H1 (cell line): ENCODE data around the gene RBM8A. TPM values are rescaled to one million over a fixed set of nuclear protein-coding genes. Genes with fewer than 3 reads are reported as not detected.

Experiments used
- CTCF ChIA-PET: fragments of 300-600 bp; sonication (Branson Sonifier 250); formaldehyde crosslinking; loops from one replicate; lab custom pipeline; 2021; ENCODE audit not compliant: partially characterized antibody; lab: Charles Lee
- POLR2A ChIA-PET: fragments of 300-600 bp; sonication (Branson Sonifier 250); formaldehyde crosslinking; loops from one replicate; lab custom pipeline; 2021; ENCODE audit warnings: inconsistent platforms; ENCODE audit not compliant: partially characterized antibody; lab: Charles Lee
- DNase-seq, 2 experiments: peaks; one replicate each; pipeline versions ENCODE4 v3.0.0 to v3.0.0-alpha.2; 2010 to 2022; ENCODE audit warnings: low spot score in 2 of 2, low read depth in 1 of 2, mixed read lengths in 1 of 2
- FAIRE-seq: peaks from 2 replicates; lab custom pipeline; 2011; peaks lifted over from hg19 to GRCh38; lab: Jason Lieb, UNC
- H2AFZ ChIP-seq: 2 replicates; pipeline ENCODE4 v1.8.1; 2012; ENCODE audit warnings: low read length, inconsistent platforms
- H2AK5ac ChIP-seq: 2 replicates; pipeline ENCODE4 v1.6.1; 2013; ENCODE audit warnings: low read depth, low read length
- H2BK120ac ChIP-seq: replicated peaks from 2 replicates; pipeline ENCODE3; 2013; ENCODE audit warnings: low read depth, low read length, inconsistent platforms
- H2BK12ac ChIP-seq: 2 replicates; pipeline ENCODE4 v1.6.1; 2013; ENCODE audit warnings: low read depth, low read length
- H2BK15ac ChIP-seq: 2 replicates; pipeline ENCODE4 v1.6.1; 2013; ENCODE audit warnings: low read length
- H2BK20ac ChIP-seq: 2 replicates; pipeline ENCODE4 v1.6.1; 2013; ENCODE audit warnings: low read length
- H2BK5ac ChIP-seq: 2 replicates; pipeline ENCODE4 v1.6.1; 2013; ENCODE audit warnings: low read depth, low read length
- H3K14ac ChIP-seq: 2 replicates; pipeline ENCODE4 v1.6.1; 2013; ENCODE audit warnings: inconsistent platforms; ENCODE audit not compliant: insufficient read length
- H3K18ac ChIP-seq: 2 replicates; pipeline ENCODE4 v1.6.1; 2013; ENCODE audit warnings: low read length; ENCODE audit errors: extremely low read depth
- H3K23ac ChIP-seq: 2 replicates; pipeline ENCODE4 v1.6.1; 2013; ENCODE audit warnings: inconsistent platforms; ENCODE audit not compliant: insufficient read length
- H3K23me2 ChIP-seq: 2 replicates; pipeline ENCODE4 v1.6.1; 2013; ENCODE audit warnings: low read depth, low read length
- H3K27ac ChIP-seq: 2 replicates; pipeline ENCODE4 v1.6.1; 2011; ENCODE audit warnings: low read depth, low read length, inconsistent platforms
- H3K27me3 ChIP-seq, 4 experiments: replicated peaks in 1 of 4; 1 replicate in 1 of 4; 2 replicates in 3 of 4; pipeline versions ENCODE4 v1.6.1 to v1.8.1; 2011 to 2013; ENCODE audit warnings: low read length in 3 of 4, mild to moderate bottlenecking in 3 of 4, inconsistent platforms in 2 of 4, mixed read lengths in 2 of 4, moderate library complexity in 1 of 4; ENCODE audit not compliant: control insufficient read depth in 3 of 4, insufficient read depth in 3 of 4; ENCODE audit errors: extremely low read depth in 1 of 4
- H3K36me3 ChIP-seq, 4 experiments: 2 replicates each; pipeline versions ENCODE4 v1.6.1 to v1.8.1; 2011 to 2013; ENCODE audit warnings: mild to moderate bottlenecking in 4 of 4, low read length in 3 of 4, moderate library complexity in 2 of 4, control low read depth in 1 of 4, inconsistent platforms in 1 of 4; ENCODE audit not compliant: insufficient read depth in 4 of 4, control insufficient read depth in 2 of 4
- H3K4ac ChIP-seq: replicated peaks from 2 replicates; pipeline ENCODE3; 2013; ENCODE audit warnings: low read length, low read depth, mixed read lengths, inconsistent platforms; ENCODE audit not compliant: insufficient read length
- H3K4me1 ChIP-seq, 4 experiments: replicated peaks in 1 of 4; 1 replicate in 1 of 4; 2 replicates in 3 of 4; pipeline versions ENCODE4 v1.6.1 to v1.8.1; 2011 to 2013; ENCODE audit warnings: low read length in 3 of 4, inconsistent platforms in 2 of 4, mixed read lengths in 1 of 4; ENCODE audit not compliant: insufficient read depth in 4 of 4, control insufficient read depth in 3 of 4
- H3K4me2 ChIP-seq, 2 experiments: 2 replicates each; pipeline versions ENCODE4 v1.6.1 to v1.8.1; 2011 to 2013; ENCODE audit warnings: low read depth in 2 of 2, low read length in 2 of 2, control low read depth in 1 of 2, inconsistent platforms in 1 of 2, mild to moderate bottlenecking in 1 of 2; ENCODE audit not compliant: insufficient read depth in 1 of 2
- H3K4me3 ChIP-seq, 4 experiments: fragments of 200-600, 300-600 bp in 1 of 4; sonication (generic), shearing (Covaris generic), sonication (Bioruptor Twin) in 1 of 4; 2 replicates each; pipeline versions ENCODE4 v1.5.1 to v1.8.1; 2011 to 2016; ENCODE audit warnings: low read length in 4 of 4, low read depth in 3 of 4, control low read depth in 2 of 4, inconsistent platforms in 2 of 4, mild to moderate bottlenecking in 2 of 4, mixed read lengths in 1 of 4, moderate library complexity in 1 of 4; ENCODE audit not compliant: insufficient read depth in 2 of 4; ENCODE audit errors: extremely low read depth in 1 of 4
- H3K56ac ChIP-seq: replicated peaks from 2 replicates; pipeline ENCODE3; 2013; ENCODE audit warnings: low read depth, mild to moderate bottlenecking, mixed read lengths, low read length, inconsistent platforms; ENCODE audit not compliant: insufficient read length
- H3K79me1 ChIP-seq: 2 replicates; pipeline ENCODE4 v1.6.1; 2013; ENCODE audit warnings: low read depth, low read length, control low read depth
- H3K79me2 ChIP-seq, 2 experiments: 2 replicates each; pipeline versions ENCODE4 v1.6.1 to v1.8.1; 2012 to 2013; ENCODE audit warnings: low read length in 2 of 2, mild to moderate bottlenecking in 2 of 2, inconsistent platforms in 1 of 2; ENCODE audit not compliant: insufficient read depth in 2 of 2, control insufficient read depth in 1 of 2
- H3K9ac ChIP-seq, 4 experiments: replicated peaks in 1 of 4; 1 replicate in 1 of 4; 2 replicates in 3 of 4; pipeline versions ENCODE4 v1.6.1 to v1.8.1; 2011 to 2013; ENCODE audit warnings: low read depth in 3 of 4, low read length in 3 of 4, control low read depth in 2 of 4, mild to moderate bottlenecking in 2 of 4, moderate library complexity in 2 of 4, inconsistent platforms in 1 of 4; ENCODE audit errors: extremely low read depth in 1 of 4
- H3K9me3 ChIP-seq, 2 experiments: 2 replicates each; pipeline versions ENCODE4 v1.6.1 to v1.8.1; 2012 to 2013; ENCODE audit warnings: mild to moderate bottlenecking in 2 of 2, moderate library complexity in 2 of 2, control low read depth in 1 of 2, inconsistent platforms in 1 of 2, low read depth in 1 of 2, low read length in 1 of 2, mixed read lengths in 1 of 2; ENCODE audit not compliant: insufficient read depth in 2 of 2
- H4K20me1 ChIP-seq, 2 experiments: replicated peaks in 1 of 2; 2 replicates each; pipeline versions ENCODE3 to v1.8.1; 2011 to 2013; ENCODE audit warnings: inconsistent platforms in 2 of 2, low read length in 2 of 2, mild to moderate bottlenecking in 1 of 2; ENCODE audit not compliant: insufficient read depth in 2 of 2, control insufficient read depth in 1 of 2
- H4K5ac ChIP-seq: 2 replicates; pipeline ENCODE4 v1.6.1; 2013; ENCODE audit warnings: low read length, low read depth, mixed read lengths, inconsistent platforms; ENCODE audit not compliant: insufficient read length
- H4K8ac ChIP-seq: 2 replicates; pipeline ENCODE4 v1.8.0; 2013; ENCODE audit warnings: mild to moderate bottlenecking, moderate library complexity, low read length, inconsistent platforms; ENCODE audit not compliant: insufficient read depth; ENCODE audit errors: extremely low read depth
- H4K91ac ChIP-seq: replicated peaks from 2 replicates; pipeline ENCODE3; 2013; ENCODE audit warnings: low read length, mixed read lengths, inconsistent platforms; ENCODE audit not compliant: insufficient read length
- HDAC6 ChIP-seq: IDR thresholded peaks from one replicate; pipeline ENCODE4 v1.7.1; 2012; ENCODE audit warnings: low read depth, mild to moderate bottlenecking, inconsistent platforms, low read length, moderate library complexity
- KDM4A ChIP-seq: IDR thresholded peaks from one replicate; pipeline ENCODE4 v1.7.1; 2012; ENCODE audit warnings: low read depth, mild to moderate bottlenecking, moderate library complexity, low read length, inconsistent platforms; ENCODE audit not compliant: severe bottlenecking
- POU5F1 ChIP-seq: IDR thresholded peaks from 2 replicates; pipeline ENCODE4 v1.6.1; 2011; ENCODE audit warnings: low read depth, mild to moderate bottlenecking, low read length, moderate library complexity
- SAP30 ChIP-seq: fragments of 300-600 bp; sonication (generic); IDR thresholded peaks from 2 replicates; pipeline ENCODE4 v1.7.1; 2012; ENCODE audit warnings: low read length, moderate library complexity, mild to moderate bottlenecking, inconsistent platforms; ENCODE audit not compliant: insufficient read depth, insufficient replicate concordance
- TBP ChIP-seq: IDR thresholded peaks from 2 replicates; pipeline ENCODE4 v1.6.1; 2011; ENCODE audit warnings: low read depth, low read length, improper control_type of control experiment
- WGBS, 2 experiments: shearing (Covaris generic) in 1 of 2; methylation state at CpG; one replicate each; pipeline versions ENCODE4 v1.1.6 to v1.1.7; 2013 to 2015; ENCODE audit warnings: low lambda C conversion rate in 2 of 2, mixed read lengths in 2 of 2, inconsistent platforms in 1 of 2, low coverage in 1 of 2, missing lambda C conversion rate in 1 of 2; ENCODE audit not compliant: insufficient replicate concordance in 2 of 2, insufficient coverage in 1 of 2, insufficient read length in 1 of 2; ENCODE audit errors: extremely low coverage in 1 of 2, missing lambda C conversion rate in 1 of 2; 5-methylcytosine and 5-hydroxymethylcytosine counted together
- polyA plus RNA-seq, 7 experiments: library from polyadenylated mRNA; depleted of rRNA in 3 of 7; stranded (reverse) in 5 of 7; unstranded in 2 of 7; fragments of >200 nt in 5 of 7; fragments of 200-250 nt in 2 of 7; gene quantifications; 1 replicate in 5 of 7; 2 replicates in 1 of 7; 4 replicates in 1 of 7; pipeline versions ENCODE4 v1.2.1 to v1.2.3, GENCODE V29; 2011 to 2013; ENCODE audit warnings: missing spikeins in 2 of 7, mixed read lengths in 2 of 7
- total RNA-seq: library from RNA; stranded (reverse); fragmentation: NEBNext Ultra II Directional; extraction: Animal tissue kit (Norgen Biotek cat#: 25700); gene quantifications from 2 replicates; pipeline ENCODE4 v1.2.1, GENCODE V29; 2021

Gene RBM8A
- total and polyA plus RNA-seq, 2 of the 8 experiments (the other 6 are each of a cell fraction or from before 2014, with no cell fraction given), result 125 to 216 TPM

- H4K20me1 ChIP-seq, result no peaks in the 10 kb centered on the region
- H3K79me1 ChIP-seq, result no peaks in the 10 kb centered on the region
- no peak overlapping the region for H3K4me3 ChIP-seq
- H3K4me2 ChIP-seq, result no peak overlapping the region
- H3K14ac ChIP-seq, result no peak overlapping the region
- TF ChIP-seq KDM4A (no peak), TBP (no peak), SAP30 (no peak), HDAC6 (no peak), POU5F1 (no peak)
- peaks cover 3% of the 10 kb centered on the region for H3K23me2 ChIP-seq
- H3K23ac ChIP-seq, result no peak overlapping the region
- ChIA-PET POLR2A (interaction anchor here (2.2 kb wide), 1 partner anchor 11 kb away, joined by 6 read pairs; the partner anchor contains the start of genes ANKRD34A and POLR3GL), CTCF (interaction anchor here (1.0 kb wide), 1 partner anchor 53 kb away, joined by 3 read pairs; no protein-coding TSS in a partner anchor)
- peaks cover 0 to 2% (median 0%) of the 10 kb centered on the region in 4 experiments; a peak in 1 of 7 replicates for H3K4me1 ChIP-seq
- no peak overlapping the region for H2BK20ac ChIP-seq
- no peaks in the 10 kb centered on the region for H3K79me2 ChIP-seq
- H2BK120ac ChIP-seq, result no peak overlapping the region
- H3K27me3 ChIP-seq, result peaks cover 0 to 25% (median 16%) of the 10 kb centered on the region in 4 experiments; a peak in 6 of 7 replicates
- H2BK5ac ChIP-seq, result no peak overlapping the region
- no peak overlapping the region for H3K27ac ChIP-seq
- no peak overlapping the region for H4K5ac ChIP-seq
- no peak overlapping the region for H3K4ac ChIP-seq
- no peak for FAIRE-seq
- H4K91ac ChIP-seq, result no peak overlapping the region
- no peak overlapping the region for H4K8ac ChIP-seq
- WGBS, 2 experiments, result 94% methylated on average over 3 of the region's 3 CpGs; no CpG with 5 or more reads in 1 of the 2 experiments
- no peak for DNase-seq
- no peak overlapping the region for H3K18ac ChIP-seq
- H3K9ac ChIP-seq, result no peak overlapping the region
- no peak overlapping the region for H2AFZ ChIP-seq
- H3K56ac ChIP-seq, result no peak overlapping the region
- no peaks in the 10 kb centered on the region for H3K36me3 ChIP-seq
- no peak overlapping the region for H2BK12ac ChIP-seq
- no peaks in the 10 kb centered on the region for H3K9me3 ChIP-seq
- no peak overlapping the region for H2AK5ac ChIP-seq
- H2BK15ac ChIP-seq, result no peak overlapping the region
These were observed 25.6 kb upstream of the RBM8A start for GRCh38 chr1:145952903-145953302.
